ENCODE data around the gene MADCAM1. TPM values are rescaled to one million over a fixed set of nuclear protein-coding genes. Genes with fewer than 3 reads are reported as not detected.
A peak's percentile ranks its signal among the peaks of the same experiment; 100 is the strongest.
"Not testable (repeated sequence)": the region's sequence is repeated elsewhere in the genome, so short reads cannot be mapped to it uniquely, and the experiment has no call there.

The MADCAM1 gene
- total RNA-seq, 1 donor from 2014 or later, result 2.7 TPM

DNA sequence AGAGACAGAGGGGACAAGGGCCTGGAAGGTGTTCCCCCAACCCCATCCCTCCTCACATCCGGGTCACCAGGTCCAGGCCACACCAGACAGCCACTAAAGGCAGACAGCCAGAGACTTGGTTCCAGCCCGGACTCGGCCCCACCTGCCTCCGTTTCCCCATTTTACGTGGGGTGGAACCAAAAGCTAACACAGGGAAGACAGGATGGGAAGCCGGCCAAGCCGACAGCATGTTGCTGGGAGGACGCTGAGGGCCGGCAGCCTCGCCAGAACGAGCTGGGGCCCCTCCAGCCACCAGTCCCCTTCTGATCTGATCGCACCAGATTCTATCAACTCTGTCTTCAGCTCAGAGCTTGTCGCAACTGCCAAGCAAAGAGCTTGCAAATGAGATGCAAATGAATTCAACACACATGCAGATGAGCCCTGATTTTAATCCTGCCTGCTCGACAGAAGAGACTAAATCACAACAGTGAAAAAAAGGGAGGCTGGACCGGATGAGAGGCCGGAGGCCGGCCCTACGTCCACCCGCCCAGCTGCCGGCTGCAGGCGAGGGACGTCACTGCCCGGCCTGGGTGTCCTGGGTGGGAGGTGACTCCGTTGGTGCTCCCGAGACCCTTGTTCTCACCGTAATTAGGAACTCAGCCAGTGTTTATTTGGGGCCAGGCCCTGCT is 17.9 kb upstream of the MADCAM1 start:
- Mint-ChIP-seq H3K27me3 (peaks cover 14% of the 10 kb centered on the region), H3K4me3 (no peak overlapping the region), H3K4me1 (ENCODE audit: unreplicated experiment) (peaks cover 11% of the 10 kb centered on the region), H3K9me3 (peaks cover 7% of the 10 kb centered on the region), H3K27ac (no peak overlapping the region), H3K36me3 (no peaks in the 10 kb centered on the region)
- TF ChIP-seq, protein P1, sequence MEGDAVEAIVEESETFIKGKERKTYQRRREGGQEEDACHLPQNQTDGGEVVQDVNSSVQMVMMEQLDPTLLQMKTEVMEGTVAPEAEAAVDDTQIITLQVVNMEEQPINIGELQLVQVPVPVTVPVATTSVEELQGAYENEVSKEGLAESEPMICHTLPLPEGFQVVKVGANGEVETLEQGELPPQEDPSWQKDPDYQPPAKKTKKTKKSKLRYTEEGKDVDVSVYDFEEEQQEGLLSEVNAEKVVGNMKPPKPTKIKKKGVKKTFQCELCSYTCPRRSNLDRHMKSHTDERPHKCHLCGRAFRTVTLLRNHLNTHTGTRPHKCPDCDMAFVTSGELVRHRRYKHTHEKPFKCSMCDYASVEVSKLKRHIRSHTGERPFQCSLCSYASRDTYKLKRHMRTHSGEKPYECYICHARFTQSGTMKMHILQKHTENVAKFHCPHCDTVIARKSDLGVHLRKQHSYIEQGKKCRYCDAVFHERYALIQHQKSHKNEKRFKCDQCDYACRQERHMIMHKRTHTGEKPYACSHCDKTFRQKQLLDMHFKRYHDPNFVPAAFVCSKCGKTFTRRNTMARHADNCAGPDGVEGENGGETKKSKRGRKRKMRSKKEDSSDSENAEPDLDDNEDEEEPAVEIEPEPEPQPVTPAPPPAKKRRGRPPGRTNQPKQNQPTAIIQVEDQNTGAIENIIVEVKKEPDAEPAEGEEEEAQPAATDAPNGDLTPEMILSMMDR (conservative IDR thresholded peaks at IDR 0.05), result no peak
- DNase-seq (ENCODE audit: extremely low spot score, unreplicated experiment), result no peak

DNA sequence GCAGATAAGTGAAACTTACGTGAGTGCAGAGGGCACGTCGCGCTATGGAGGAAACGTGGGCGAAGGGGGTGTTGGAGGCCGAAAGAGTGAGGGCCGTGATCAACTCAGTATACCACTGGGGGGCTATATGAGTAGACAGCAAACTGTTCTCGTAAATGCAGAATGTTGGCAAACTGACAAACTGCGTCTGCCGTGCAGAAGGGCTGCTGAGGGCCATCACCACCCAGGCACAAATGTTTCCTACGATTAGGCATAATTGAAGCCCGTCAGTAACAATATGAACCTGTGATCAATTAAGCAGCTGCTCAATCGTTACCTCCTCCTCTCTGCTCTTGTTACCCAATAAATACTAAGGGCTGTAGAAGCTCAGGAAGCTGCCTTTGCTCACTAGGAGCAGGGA is 17.3 kb upstream of the MADCAM1 start:
- Mint-ChIP-seq H3K27me3 (peaks cover 16% of the 10 kb centered on the region), H3K27ac (no peak overlapping the region), H3K36me3 (no peaks in the 10 kb centered on the region), H3K9me3 (peaks cover 7% of the 10 kb centered on the region), H3K4me3 (no peak overlapping the region), H3K4me1 (ENCODE audit: unreplicated experiment) (peaks cover 11% of the 10 kb centered on the region)
- TF ChIP-seq, protein P1 (conservative IDR thresholded peaks at IDR 0.05), result no peak
- no peak for DNase-seq (ENCODE audit: extremely low spot score, unreplicated experiment)

DNA sequence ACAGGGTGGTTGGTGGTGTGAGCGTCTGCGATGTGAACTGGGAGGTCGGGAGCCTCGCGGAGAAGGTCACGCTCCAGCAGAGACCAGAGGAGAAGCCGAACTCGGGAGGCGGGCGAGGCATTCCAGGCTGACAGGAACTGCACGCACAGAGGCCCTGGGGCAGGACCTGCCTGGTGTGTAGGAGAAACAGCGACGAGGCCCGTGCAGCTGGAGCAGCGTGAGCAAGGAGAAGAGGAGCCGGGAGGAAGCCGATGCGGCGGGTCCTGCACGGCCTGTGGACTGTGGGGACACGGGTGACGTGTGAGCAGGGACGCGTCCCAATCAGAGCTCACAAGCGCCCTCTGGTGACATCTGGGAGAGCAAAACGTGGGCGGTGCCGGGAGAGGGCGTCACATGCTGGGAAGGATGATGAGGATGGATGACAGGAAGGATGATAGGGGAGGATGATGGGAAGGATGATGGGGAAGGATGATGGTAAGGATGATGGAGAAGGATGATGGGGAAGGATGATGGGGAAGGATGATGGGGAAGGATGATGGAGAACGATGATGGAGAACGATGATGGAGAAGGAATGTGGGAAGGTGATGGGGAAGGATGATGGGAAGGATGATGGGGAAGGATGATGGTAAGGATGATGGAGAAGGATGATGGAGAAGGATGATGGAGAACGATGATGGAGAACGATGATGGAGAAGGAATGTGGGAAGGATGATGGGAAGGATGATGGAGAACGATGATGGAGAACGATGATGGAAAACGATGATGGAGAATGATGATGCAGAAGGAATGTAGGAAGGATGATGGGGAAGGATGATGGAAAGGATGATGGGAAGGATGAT is 16.1 kb upstream of the MADCAM1 start:
- Mint-ChIP-seq H3K4me3 (peak overlapping the region; percentile 74), H3K27me3 (peaks cover 25% of the 10 kb centered on the region), H3K36me3 (no peaks in the 10 kb centered on the region), H3K4me1 (ENCODE audit: unreplicated experiment) (peaks cover 9% of the 10 kb centered on the region), H3K9me3 (peaks cover 7% of the 10 kb centered on the region), H3K27ac (peak overlapping the region; percentile 85)
- TF ChIP-seq, protein P1 (conservative IDR thresholded peaks at IDR 0.05), result peak; percentile 76
- no peak for DNase-seq (ENCODE audit: extremely low spot score, unreplicated experiment)

DNA sequence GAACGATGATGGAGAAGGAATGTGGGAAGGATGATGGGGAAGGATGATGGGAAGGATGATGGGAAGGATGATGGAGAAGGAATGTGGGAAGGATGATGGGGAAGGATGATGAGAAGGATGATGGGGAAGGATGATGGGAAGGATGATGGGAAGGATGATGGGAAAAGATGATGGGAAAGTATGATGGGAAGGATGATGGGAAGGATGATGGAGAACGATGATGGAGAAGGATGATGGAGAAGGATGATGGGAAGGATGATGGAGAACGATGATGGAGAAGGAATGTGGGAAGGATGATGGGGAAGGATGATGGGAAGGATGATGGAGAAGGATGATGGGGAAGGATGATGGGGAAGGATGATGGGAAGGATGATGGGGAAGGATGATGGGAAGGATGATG is 15.2 kb upstream of the MADCAM1 start:
- not testable (repeated sequence) for H3K27ac Mint-ChIP-seq; H3K4me3 Mint-ChIP-seq; DNase-seq (ENCODE audit: extremely low spot score, unreplicated experiment); H3K36me3 Mint-ChIP-seq; H3K9me3 Mint-ChIP-seq
- Mint-ChIP-seq H3K4me1 (ENCODE audit: unreplicated experiment) (peaks cover 13% of the 10 kb centered on the region), H3K27me3 (peaks cover 33% of the 10 kb centered on the region)

DNA sequence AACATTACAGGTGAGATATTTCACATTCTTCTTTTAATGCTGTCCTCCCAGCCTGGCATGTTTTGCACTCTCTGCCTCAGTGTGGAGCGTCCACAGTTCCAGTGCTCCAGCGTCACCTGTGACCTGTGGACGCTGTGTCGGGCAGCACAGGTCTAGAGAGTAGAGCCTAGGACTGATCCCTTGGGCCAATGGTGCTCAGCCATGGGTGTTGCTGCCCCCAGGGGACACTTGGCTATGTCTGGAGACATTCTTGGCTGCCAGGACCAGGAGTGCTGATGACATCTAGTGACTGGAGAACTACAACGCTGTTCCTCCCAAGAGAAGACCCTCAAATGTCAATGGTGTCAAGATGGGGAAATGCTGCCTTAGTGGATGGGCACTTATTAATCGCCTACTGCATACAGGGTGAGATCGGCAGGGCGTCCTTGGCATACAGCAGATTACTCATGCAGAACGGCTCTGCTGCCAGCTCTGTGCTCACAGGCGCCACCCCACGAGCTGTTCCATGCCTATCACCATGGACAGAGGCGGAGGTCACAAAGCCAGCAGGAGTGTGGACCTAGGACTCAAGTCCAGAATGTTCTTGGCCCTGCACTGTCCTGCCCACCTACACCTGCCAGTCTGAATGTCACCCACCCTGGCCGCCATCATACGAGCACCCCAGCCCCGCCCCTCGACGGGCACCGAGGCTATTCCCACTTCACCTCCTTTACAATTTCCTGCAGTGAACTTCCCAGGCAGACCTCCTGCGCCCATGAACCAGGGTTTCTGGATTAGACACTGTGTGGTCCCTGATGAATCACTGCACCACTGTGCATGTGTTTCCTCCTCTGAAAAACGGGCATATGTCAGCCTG is 13.9 kb upstream of the MADCAM1 start:
- Mint-ChIP-seq H3K4me3 (peak overlapping the region; percentile 31), H3K9me3 (peaks cover 7% of the 10 kb centered on the region), H3K36me3 (no peaks in the 10 kb centered on the region), H3K4me1 (ENCODE audit: unreplicated experiment) (peaks cover 13% of the 10 kb centered on the region), H3K27ac (peak overlapping the region; percentile 51), H3K27me3 (peaks cover 37% of the 10 kb centered on the region)
- DNase-seq (ENCODE audit: extremely low spot score, unreplicated experiment), result no peak
- TF ChIP-seq, protein P1 (conservative IDR thresholded peaks at IDR 0.05), result no peak

Measured in type B pancreatic cell (in vitro differentiated cells).